Endothelial cell of umbilical vein (primary cell): Measurements from ENCODE around the gene STBD1.

ENCODE experiments used
- EZH2 ChIP-seq: IDR thresholded peaks from 2 replicates; pipeline ENCODE4 v1.6.1; 2012; ENCODE audit warnings: borderline replicate concordance, low read depth, mild to moderate bottlenecking, moderate library complexity, low read length, inconsistent platforms; ENCODE audit not compliant: severe bottlenecking
- POLR2A ChIP-seq: IDR thresholded peaks from 2 replicates; pipeline ENCODE4 v1.6.1; 2012; ENCODE audit warnings: low read depth, mild to moderate bottlenecking, control low read depth, low read length
- POLR2AphosphoS5 ChIP-seq: IDR thresholded peaks from 2 replicates; pipeline ENCODE4 v1.6.1; 2012; ENCODE audit warnings: low read depth, mild to moderate bottlenecking, control low read depth, low read length, moderate library complexity; ENCODE audit not compliant: insufficient read depth
- TF ChIP-seq, protein P1 (sequence below), 2 donors: IDR thresholded peaks; 1 replicate in 1 of 2; 2 replicates in 1 of 2; pipeline ENCODE4 v1.5.1; 2011; ENCODE audit warnings: low read length in 2 of 2, mild to moderate bottlenecking in 2 of 2, moderate library complexity in 2 of 2, control low read depth in 1 of 2, inconsistent platforms in 1 of 2, low read depth in 1 of 2; ENCODE audit not compliant: insufficient read depth in 1 of 2; ENCODE audit errors: extremely low read depth in 1 of 2

GRCh38 chr4:76316131-76316530 is 9.6 kb downstream of the STBD1 start:
- TF ChIP-seq POLR2AphosphoS5 (no peak), POLR2A (no peak), EZH2 (no peak)
- TF ChIP-seq, protein P1, sequence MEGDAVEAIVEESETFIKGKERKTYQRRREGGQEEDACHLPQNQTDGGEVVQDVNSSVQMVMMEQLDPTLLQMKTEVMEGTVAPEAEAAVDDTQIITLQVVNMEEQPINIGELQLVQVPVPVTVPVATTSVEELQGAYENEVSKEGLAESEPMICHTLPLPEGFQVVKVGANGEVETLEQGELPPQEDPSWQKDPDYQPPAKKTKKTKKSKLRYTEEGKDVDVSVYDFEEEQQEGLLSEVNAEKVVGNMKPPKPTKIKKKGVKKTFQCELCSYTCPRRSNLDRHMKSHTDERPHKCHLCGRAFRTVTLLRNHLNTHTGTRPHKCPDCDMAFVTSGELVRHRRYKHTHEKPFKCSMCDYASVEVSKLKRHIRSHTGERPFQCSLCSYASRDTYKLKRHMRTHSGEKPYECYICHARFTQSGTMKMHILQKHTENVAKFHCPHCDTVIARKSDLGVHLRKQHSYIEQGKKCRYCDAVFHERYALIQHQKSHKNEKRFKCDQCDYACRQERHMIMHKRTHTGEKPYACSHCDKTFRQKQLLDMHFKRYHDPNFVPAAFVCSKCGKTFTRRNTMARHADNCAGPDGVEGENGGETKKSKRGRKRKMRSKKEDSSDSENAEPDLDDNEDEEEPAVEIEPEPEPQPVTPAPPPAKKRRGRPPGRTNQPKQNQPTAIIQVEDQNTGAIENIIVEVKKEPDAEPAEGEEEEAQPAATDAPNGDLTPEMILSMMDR (IDR thresholded peaks at IDR 0.05; ENCODE audit: extremely low read depth in 1 of 2, insufficient read depth in 1 of 2, low read depth in 1 of 2, low read length in 2 of 2), result no peak
